Posterior cingulate gyrus (tissue), 11 donors: ENCODE results near the gene TSBP1.
"Not testable (repeated sequence)": the region's sequence is repeated elsewhere in the genome, so short reads cannot be mapped to it uniquely, and the experiment has no call there.

ENCODE experiments used
- DNase-seq, 10 donors: peaks; one replicate each; pipeline versions ENCODE4 v3.0.0 to v3.0.0-alpha.2; 2020 to 2021; ENCODE audit warnings: mixed read lengths in 3 of 10
- intact Hi-C: fragments of 100-400 bp; cut with DNase I; formaldehyde crosslinking; loops from one replicate; pipeline ENCODE4 v1.15.1; 2023

The TSBP1 gene

GRCh38 chr6:32382757-32383420, 11.2 kb upstream of the TSBP1 start:
- no peak for DNase-seq
- intact Hi-C loops: no loop called here

GRCh38 chr6:32379545-32379944, 7.8 kb upstream of the TSBP1 start:
- intact Hi-C loops: no loop called here

DNA sequence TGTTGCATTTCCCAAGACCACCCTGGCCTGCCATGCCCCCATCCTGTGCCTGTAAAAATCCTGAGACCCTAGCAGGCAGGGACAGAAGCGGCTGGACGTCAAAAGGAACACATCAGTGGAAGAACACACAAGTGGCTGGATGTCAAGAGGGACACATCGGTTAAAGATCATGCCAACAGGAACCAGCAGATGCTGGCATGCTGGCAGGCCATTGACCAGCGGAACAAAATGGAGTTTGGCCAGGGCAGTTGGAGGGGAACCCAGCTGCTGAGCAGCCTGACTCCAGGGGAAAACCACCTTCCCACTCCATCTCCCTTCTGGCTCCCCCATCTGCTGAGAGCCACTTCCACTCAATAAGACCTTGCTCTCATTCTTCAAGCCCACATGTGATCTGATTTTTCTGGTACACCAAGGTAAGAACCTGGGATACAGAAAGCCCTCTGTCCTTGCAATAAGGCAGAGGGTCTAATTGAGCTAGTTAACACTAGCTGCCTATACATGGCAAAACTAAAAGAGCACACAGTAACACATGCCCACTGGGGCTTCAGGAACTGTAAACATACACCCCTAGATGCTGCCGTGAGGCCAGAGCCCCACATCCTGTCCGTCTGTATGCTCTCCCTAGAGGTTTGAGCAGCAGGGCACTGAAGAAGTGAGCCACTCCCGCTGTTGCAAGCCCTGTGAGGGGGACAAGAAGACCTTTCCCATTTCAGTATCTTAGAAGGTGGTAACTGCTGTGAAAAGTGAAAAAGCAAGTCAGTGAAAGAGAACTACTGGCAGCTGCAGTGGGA, 4.2 kb upstream of the TSBP1 start:
- no peak for DNase-seq

More at GRCh38 chr6:32379545-32379944, 7.8 kb upstream of the TSBP1 start:
- no peak for DNase-seq

DNA sequence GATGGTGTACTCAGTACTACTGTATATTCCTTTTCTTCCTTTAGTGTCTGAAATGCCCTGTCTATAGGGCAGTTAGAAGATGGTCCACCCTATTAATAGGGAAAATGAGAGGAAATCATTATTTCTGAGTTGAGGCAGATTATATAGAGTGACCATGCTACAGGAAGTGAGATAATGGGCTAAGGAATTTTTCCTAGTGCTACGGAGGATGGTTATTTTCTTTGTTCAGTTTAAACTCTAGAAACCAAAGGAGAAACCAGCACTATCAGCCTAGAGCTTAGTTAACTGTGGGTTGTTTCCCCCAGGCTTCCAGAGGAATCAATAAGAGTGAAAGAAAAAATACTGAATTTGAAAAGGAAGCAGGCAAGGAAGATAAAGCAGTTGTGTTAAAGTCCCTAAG, 474 bp downstream of the TSBP1 start:
- intact Hi-C loops: no loop called here
- DNase-seq: no peak

More for the DNA sequence above, 4.2 kb upstream of the TSBP1 start:
- intact Hi-C loops: no loop called here

DNA sequence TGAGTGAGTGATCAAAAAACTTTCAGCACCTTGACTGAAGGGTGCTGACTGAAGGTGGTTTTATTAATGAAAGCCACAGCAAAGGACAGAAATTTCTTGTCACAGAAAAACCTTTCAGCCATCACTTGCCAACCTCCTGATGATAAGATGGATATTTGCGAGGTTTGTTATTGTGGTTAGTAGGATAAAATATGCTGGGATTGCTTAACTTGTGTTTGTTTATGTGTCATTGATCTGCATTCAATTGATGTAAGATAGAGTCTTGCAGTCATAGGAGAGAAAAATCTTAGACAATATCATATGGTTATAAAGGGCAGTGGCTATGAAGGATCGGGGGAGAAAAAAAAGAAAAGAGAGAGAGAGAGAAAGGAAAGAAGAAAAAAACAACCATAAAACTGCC, 1.2 kb downstream of the TSBP1 start:
- DNase-seq: no peak
- intact Hi-C loops: no loop called here

DNA sequence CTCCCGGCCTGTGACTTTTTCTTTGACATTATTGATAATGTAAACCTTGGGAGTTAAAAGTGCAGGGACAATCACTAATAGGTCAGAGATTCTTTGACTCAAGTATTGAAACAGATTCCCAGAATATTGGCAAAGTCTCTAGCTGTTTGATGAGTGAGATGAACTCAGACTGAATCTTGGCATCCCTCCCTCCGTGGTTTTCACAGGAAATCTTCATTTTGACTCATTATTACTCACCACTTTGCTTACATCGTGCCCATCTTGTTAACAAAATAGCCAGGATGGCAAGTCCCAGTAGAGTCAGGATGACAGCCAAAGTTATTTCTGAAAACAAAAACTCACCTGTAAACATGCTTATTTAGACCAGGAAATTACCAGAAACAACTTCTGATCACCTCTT, 2.0 kb downstream of the TSBP1 start:
- intact Hi-C loops: no loop called here
- DNase-seq: no peak

GRCh38 chr6:32367644-32368043, 4.1 kb downstream of the TSBP1 start:
- no peak for DNase-seq
- intact Hi-C loops: no loop called here

DNA sequence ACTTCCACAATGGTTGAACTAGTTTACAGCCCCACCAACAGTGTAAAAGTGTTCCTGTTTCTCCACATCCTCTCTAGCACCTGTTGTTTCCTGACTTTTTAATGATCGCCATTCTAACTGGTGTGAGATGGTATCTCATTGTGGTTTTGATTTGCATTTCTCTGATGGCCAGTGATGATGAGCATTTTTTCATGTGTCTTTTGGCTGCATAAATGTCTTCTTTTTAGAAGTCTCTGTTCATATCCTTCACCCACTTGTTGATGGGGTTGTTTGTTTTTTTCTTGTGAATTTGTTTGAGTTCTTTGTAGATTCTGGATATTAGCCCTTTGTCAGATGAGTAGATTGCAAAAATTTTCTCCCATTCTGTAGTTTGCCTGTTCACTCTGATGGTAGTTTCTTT, 12.5 kb downstream of the TSBP1 start:
- intact Hi-C loops, DNase-seq: not testable (repeated sequence)

DNA sequence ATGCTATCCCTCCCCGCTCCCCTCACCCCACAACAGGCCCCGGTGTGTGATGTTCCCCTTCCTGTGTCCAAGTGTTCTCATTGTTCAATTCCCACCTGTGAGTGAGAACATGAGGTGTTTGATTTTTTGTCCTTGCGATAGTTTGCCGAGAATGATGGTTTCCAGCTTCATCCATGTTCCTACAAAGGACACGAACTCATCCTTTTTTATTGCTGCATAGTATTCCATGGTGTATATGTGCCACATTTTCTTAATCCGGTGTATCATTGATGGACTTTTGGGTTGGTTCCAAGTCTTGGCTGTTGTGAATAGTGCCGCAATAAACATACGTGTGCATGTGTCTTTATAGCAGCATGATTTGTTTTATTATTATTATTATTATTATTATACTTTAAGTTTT, 13.2 kb downstream of the TSBP1 start:
- intact Hi-C loops, DNase-seq: not testable (repeated sequence)

- intact Hi-C loops: no loop called here
- DNase-seq: no peak
Observed at GRCh38 chr6:32355018-32355417, 16.7 kb downstream of the TSBP1 start.

DNA sequence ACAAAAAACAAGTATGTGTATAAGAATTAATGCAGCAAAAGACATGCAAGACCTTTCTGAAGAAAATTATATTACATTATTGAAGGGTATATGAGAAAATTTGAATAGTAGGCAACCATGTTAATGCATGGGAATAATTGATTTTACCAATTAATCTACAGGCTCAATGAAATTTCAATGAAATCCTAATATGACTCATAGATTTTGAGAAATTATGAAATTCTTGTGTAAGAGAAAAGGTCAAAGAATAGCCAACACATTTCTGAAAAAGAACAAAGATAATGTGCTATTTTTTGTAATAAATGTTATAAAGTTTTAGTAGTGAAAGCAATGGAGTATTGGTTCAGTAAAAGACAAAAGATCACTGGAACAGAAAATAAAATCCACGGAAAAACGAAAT, 18.4 kb downstream of the TSBP1 start:
- DNase-seq: no peak
- intact Hi-C loops: no loop called here

DNA sequence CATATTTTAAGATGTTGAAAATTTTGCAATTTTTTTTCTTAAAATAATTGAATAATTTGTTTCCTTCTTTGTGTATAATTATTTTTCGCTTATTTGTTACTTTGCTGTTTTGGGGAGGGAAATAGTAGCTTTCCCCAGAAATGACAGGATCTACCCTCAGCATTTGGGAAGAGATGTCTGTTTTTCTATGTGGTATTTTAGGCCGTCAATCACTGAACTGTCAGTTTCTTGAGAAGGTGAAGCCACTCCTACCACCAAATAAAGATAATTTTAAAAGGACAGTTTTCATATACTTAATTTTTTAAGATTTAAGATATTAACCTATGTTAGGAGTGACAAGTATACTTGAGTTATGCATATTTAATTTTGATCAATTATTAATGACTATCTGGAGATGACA, 31.5 kb downstream of the TSBP1 start:
- intact Hi-C loops: no loop called here
- DNase-seq: no peak

DNA sequence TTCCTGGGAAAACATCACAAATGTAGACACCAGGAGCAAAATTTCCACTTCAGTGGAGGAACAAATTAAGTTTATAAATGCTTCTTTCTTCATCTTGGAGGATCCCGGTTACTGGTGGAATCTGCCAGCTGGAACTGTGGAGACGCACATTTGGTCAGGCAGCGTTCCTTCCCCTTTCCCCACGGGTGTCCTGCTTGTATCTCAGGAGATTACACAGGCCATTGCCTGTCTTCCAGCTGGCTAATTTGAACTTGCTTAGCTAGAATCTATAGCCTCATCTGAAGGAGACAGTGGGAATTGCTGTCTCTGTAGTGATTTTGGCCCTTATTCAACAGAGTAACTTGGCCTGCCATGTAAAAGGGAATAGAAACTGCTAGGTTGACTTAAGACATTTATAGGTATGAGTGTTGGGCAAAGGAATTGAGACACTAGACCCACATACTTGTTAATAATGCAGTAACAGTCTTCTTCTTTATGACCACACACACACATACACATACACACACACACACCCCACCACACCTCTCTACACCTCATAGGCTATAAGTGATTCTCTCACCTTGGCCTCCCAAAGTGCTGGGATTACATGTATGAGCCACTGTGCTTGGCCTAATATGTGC, 34.4 kb downstream of the TSBP1 start:
- intact Hi-C loops: no loop called here
- no peak for DNase-seq

DNA sequence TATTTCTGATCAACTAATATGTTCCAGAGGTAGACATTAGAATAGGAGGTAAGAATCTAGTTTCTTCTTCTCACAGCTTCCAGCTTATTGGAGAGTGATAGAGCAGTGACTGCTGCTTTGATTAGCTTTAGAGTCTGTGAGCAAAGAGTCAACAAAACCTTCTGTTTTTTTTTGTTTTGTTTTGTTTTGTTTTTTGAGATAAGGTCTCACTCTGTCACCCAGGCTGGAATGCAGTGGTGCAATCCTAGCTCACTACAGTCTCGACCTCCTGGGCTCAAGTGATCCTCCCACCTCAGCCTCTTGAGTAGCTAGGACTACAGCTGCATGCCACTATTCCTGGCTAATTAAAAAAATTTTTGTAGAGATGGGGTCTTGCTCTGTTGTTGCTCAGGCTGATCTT, 39.3 kb downstream of the TSBP1 start:
- no peak for DNase-seq
- intact Hi-C loops: no loop called here

DNA sequence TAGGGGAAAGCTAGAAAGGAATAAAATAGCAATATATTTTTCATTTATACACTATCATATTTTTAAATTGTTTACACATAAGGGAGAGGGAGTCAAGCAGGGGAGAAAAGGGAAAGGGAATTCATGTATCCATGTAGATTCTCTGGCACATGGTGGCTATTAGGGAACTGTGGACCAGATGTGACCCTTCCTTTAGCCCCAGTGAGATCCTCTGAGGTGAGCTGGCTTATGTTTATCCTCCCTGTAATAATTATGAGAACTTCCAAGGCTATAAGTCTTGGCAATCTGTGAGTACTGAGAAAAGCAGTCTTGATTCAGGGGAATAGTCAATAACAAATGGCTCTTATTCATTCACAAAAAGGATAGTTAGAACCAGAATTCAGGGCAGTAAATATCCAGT, 42.6 kb downstream of the TSBP1 start:
- intact Hi-C loops: no loop called here
- DNase-seq: no peak

DNA sequence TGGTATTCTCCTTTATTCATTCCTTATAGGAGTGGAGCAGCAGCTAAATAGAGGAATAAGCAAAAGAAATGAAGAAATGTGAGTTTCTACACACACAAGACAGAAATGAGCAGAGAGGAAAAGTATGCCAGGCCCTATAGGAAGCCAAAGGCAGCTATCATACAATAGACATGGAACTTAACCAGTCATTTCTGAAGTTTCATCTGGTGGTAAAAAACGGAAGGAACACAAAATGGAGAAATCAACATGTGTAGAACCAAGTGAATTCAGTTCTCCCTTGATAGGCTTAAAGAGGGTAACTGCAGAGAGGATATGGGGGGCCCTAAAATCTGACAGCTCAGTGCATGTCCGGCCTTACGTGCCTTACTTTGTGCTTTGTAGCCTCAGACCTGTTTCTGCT, 44.6 kb downstream of the TSBP1 start:
- DNase-seq: no peak
- intact Hi-C loops: no loop called here

- no peak for DNase-seq
- intact Hi-C loops: no loop called here
Observed at GRCh38 chr6:32318501-32318900, 53.2 kb downstream of the TSBP1 start.

GRCh38 chr6:32317541-32317940, 54.2 kb downstream of the TSBP1 start:
- no peak for DNase-seq
- intact Hi-C loops: no loop called here

DNA sequence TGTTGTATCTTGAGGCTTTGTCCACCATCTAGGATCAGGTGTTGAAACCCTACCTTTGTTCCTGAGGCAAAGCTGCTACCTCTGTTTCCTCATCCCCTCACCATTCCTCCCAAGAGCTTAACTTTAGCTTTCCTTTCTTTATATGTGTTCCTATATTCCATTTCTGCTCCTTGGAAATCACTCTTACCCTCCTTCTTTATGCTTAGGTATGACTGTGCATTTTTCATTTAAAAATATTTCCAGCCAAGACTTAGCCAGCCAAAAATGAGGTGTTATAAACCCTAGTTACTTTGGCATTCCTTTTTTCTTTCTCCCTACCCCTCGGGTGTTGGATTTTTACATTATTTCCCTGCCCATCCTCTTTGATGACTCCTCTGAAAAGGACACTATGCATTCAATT, 57.7 kb downstream of the TSBP1 start:
- no peak for DNase-seq
- intact Hi-C loops: no loop called here

GRCh38 chr6:32298632-32299336, 72.9 kb downstream of the TSBP1 start:
- no peak for DNase-seq
- intact Hi-C loops: no loop called here

- intact Hi-C loops, DNase-seq: not testable (repeated sequence)
Observed at GRCh38 chr6:32294980-32295379, 76.7 kb downstream of the TSBP1 start.
